Thymus (tissue), 11 donors: Measurements from ENCODE around the gene CACNA2D3. TPM values are rescaled to one million over a fixed set of nuclear protein-coding genes. Genes with fewer than 3 reads are reported as not detected.

Experiments
- DNase-seq, 9 donors: peaks; one replicate each; pipeline ENCODE4 v3.0.0-alpha.2; 2013; ENCODE audit warnings: low spot score in 9 of 9, low read depth in 6 of 9, missing footprints in 1 of 9
- H3K27ac ChIP-seq, 2 donors: one replicate each; pipeline ENCODE4 v1.5.1; 2013; ENCODE audit warnings: control low read depth in 1 of 2, low read depth in 1 of 2, low read length in 1 of 2, mild to moderate bottlenecking in 1 of 2, moderate library complexity in 1 of 2
- H3K27me3 ChIP-seq, 2 donors: one replicate each; pipeline ENCODE4 v1.5.1; 2013; ENCODE audit warnings: low read length in 1 of 2; ENCODE audit not compliant: control insufficient read depth in 2 of 2, insufficient read depth in 1 of 2
- H3K36me3 ChIP-seq, 2 donors: one replicate each; pipeline ENCODE4 v1.5.1; 2013; ENCODE audit warnings: low read length in 1 of 2, mild to moderate bottlenecking in 1 of 2, moderate library complexity in 1 of 2; ENCODE audit not compliant: control insufficient read depth in 2 of 2, insufficient read depth in 2 of 2
- H3K4me1 ChIP-seq, 2 donors: one replicate each; pipeline ENCODE4 v1.5.1; 2013; ENCODE audit warnings: low read length in 2 of 2; ENCODE audit not compliant: control insufficient read depth in 2 of 2, insufficient read depth in 2 of 2
- H3K4me3 ChIP-seq, 2 donors: one replicate each; pipeline ENCODE4 v1.5.1; 2013; ENCODE audit warnings: low read length in 2 of 2, control low read depth in 1 of 2, mild to moderate bottlenecking in 1 of 2
- H3K9me3 ChIP-seq, 2 donors: one replicate each; pipeline ENCODE4 v1.5.1; 2013; ENCODE audit warnings: low read length in 1 of 2, mild to moderate bottlenecking in 1 of 2; ENCODE audit not compliant: control insufficient read depth in 2 of 2, insufficient read depth in 1 of 2
- WGBS: extraction: QIAGEN DNeasy Blood & Tissue Kit; methylation state at CpG from one replicate; pipeline ENCODE4 v1.1.7; 2013; 5-methylcytosine and 5-hydroxymethylcytosine counted together
- polyA plus RNA-seq: library from polyadenylated mRNA; stranded (reverse); fragments of 200-250 nt; gene quantifications from one replicate; pipeline ENCODE4 v1.2.3, GENCODE V29; 2013
- total RNA-seq: library from RNA; stranded (reverse); fragments of 120-200 nt; gene quantifications from one replicate; pipeline ENCODE4 v1.2.4, GENCODE V29; 2013
- donor health status: healthy.

The CACNA2D3 gene
- total and polyA plus RNA-seq, 2 donors, result 1.8 to 2.1 TPM

DNA sequence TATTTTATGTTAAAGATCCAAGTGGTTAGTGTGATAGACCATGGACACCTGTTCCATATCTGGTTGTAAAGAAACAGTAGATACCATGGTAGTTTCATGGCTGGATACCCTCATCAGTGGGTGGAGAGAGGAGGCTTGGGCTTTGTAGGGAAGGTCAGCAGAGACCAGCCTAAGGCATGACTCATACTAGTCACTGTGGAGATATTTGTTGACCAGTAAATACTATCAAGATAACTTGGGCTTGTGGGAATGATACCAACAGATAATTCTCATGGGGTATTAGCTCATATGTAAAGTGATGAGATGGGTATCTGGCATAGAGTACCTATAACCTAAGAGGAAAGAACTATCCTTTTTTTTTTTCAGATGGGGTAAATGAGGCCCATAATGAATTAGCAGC is 354.5 kb downstream of the CACNA2D3 start:
- Histone ChIP-seq H3K36me3 (no peaks in the 10 kb centered on the region), H3K27me3 (no peaks in the 10 kb centered on the region), H3K4me3 (no peak overlapping the region), H3K4me1 (no peaks in the 10 kb centered on the region), H3K9me3 (no peaks in the 10 kb centered on the region), H3K27ac (no peak overlapping the region)
- DNase-seq, result no peak

DNA sequence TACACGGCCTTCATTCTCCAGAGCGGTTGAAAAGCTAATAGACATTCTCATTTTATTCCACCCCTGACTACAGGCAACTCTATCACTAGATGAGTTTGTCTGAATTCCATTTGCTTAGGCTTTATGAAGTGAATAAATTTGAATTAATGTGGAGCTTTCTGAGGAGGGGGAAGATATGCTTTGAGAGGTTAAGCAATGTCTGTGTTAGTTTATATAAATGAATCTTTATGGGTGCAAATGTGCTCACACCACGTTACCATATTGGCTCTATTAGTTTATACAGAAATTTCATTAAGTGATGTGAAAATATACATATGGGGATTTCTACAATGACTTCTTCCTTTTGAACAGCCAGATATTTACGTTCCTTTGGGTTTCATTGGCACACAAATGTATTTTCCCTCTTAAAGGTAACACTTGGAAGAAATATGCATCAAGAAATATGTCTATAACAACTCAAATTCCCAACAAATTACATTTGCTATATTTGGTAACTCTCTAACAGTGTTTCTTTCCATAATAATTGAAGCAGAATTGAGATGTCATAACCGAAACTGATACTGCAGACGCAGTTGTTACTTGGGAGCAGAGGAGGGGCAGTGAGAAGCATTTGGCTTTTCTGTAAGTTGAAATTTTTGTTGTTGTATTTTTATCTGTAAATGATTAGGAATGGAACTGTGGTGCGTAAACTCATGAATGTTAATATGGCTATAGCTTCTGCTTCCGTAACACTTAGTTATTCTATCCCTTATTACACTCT is 359.4 kb downstream of the CACNA2D3 start:
- Histone ChIP-seq H3K9me3 (no peaks in the 10 kb centered on the region), H3K4me3 (no peak overlapping the region), H3K4me1 (no peaks in the 10 kb centered on the region), H3K27me3 (no peaks in the 10 kb centered on the region), H3K27ac (no peak overlapping the region), H3K36me3 (no peaks in the 10 kb centered on the region)
- WGBS, result 79% methylated on average over 8 of the region's 8 CpGs
- DNase-seq, result no peak

DNA sequence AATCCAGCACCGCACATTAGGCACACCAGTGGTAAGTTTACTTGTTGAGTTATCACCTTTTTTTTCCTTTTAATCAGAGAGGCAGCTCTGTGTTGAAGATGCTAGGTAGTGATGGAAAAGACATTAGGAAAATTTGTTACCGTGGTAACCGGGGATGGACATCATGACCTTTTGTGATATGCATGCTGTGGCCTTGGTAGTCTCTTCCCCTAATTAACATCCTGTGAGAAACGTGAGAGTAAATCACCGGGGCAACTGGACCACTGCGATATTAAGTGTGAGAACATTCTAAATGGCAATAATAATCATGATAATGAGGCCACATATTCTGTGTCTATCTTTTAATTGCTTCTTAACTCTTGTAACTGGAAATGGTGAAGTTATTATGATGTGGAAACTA is 362.0 kb downstream of the CACNA2D3 start:
- Histone ChIP-seq H3K27ac (no peak overlapping the region), H3K9me3 (no peaks in the 10 kb centered on the region), H3K4me3 (no peak overlapping the region), H3K4me1 (no peaks in the 10 kb centered on the region), H3K36me3 (no peaks in the 10 kb centered on the region), H3K27me3 (no peaks in the 10 kb centered on the region)
- DNase-seq, result no peak
- WGBS, result 92% methylated on average over 6 of the region's 6 CpGs

DNA sequence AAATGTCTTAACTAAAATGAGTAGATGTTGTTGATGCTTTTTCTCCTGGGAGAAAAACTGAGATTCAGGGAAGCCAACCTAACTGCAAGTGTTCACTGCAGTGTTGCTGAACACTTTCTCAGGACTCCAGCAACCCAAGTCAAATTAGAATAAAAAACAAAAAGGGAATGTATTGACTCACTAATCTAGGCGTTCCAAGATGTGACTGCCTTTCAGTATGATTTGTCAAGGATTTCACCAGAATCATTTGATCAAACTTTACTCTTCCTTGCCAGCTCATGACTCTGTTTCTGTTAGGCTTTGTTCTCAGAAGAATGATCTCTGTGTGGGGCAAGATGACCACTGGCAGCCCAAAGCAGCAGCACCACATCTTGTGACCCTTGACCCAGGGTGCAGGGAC is 364.0 kb downstream of the CACNA2D3 start:
- Histone ChIP-seq H3K9me3 (no peaks in the 10 kb centered on the region), H3K4me3 (no peak overlapping the region), H3K27ac (no peak overlapping the region), H3K36me3 (no peaks in the 10 kb centered on the region), H3K4me1 (no peaks in the 10 kb centered on the region), H3K27me3 (no peaks in the 10 kb centered on the region)
- no peak for DNase-seq
- 92% methylated on average over 1 of the region's 1 CpG for WGBS

DNA sequence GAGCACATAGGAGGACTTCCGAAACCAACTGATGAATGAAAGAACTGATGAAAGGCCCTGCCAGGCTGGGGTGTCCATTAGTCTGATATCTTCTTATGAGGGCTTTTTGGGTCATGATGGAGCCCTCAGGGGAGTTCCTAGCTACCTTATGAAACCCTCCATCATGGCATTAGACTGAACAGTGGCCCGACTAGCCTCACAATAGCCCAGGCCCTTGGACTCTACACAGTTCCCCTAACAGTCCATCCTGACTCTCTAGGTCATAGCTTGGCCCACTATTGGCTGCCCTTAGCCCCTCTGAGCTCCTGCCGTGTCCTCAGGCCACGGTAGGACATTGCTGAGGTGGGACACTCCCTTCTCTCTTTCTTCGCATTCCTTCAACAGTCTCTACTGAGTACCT is 365.9 kb downstream of the CACNA2D3 start:
- DNase-seq, result no peak
- H3K4me1 ChIP-seq, result no peaks in the 10 kb centered on the region
- H3K36me3 ChIP-seq, result no peaks in the 10 kb centered on the region
- no peaks in the 10 kb centered on the region for H3K9me3 ChIP-seq
- no peaks in the 10 kb centered on the region for H3K27me3 ChIP-seq
- no peak overlapping the region for H3K4me3 ChIP-seq
- WGBS, result 92% methylated on average over 5 of the region's 5 CpGs
- H3K27ac ChIP-seq, result no peak overlapping the region

DNA sequence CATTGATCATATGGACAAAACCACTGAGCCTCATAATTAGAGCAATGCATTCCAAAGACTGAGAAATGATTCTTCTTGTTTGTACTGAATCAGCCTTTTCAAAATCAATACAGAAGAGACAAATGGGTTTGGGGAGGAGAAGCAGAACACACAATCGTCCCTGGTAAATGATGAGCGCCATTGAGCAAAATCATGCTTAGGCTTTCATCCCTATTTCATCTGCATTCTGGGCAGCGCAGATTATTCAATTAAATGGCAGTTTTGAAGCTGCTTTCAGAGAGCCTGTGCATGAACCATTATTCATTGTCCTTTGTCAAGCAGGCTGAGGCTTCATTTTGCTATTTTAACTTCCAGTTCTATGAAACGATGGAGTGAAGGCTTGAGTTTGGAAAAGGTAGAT is 371.9 kb downstream of the CACNA2D3 start:
- Histone ChIP-seq H3K36me3 (no peaks in the 10 kb centered on the region), H3K27me3 (no peaks in the 10 kb centered on the region), H3K4me3 (no peak overlapping the region), H3K27ac (no peak overlapping the region), H3K9me3 (no peaks in the 10 kb centered on the region), H3K4me1 (no peaks in the 10 kb centered on the region)
- 96% methylated on average over 4 of the region's 4 CpGs for WGBS
- no peak for DNase-seq

DNA sequence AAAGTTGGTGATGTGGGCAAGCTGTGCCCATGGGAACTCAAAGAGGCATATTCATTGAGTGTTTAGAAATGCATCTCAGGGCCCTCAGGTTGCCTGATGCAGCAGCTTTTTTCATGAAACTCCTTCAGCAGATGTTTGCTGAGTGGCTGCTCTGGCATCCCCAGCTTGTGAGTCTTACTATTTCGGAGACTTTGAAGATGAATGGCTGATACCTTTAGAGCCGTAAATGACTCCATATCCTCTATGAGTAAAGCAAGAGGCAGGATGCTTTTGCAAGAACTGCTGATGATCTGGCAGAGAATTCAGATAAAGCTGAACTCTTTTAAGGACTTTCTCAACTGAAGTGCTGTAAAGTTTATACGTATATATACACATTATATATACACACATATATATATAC is 384.3 kb downstream of the CACNA2D3 start:
- no peak for DNase-seq
- no peak overlapping the region for H3K4me3 ChIP-seq
- no peak overlapping the region for H3K27ac ChIP-seq
- 93% methylated on average over 3 of the region's 3 CpGs for WGBS
- no peaks in the 10 kb centered on the region for H3K9me3 ChIP-seq
- no peaks in the 10 kb centered on the region for H3K27me3 ChIP-seq
- H3K4me1 ChIP-seq, result no peaks in the 10 kb centered on the region
- no peaks in the 10 kb centered on the region for H3K36me3 ChIP-seq

DNA sequence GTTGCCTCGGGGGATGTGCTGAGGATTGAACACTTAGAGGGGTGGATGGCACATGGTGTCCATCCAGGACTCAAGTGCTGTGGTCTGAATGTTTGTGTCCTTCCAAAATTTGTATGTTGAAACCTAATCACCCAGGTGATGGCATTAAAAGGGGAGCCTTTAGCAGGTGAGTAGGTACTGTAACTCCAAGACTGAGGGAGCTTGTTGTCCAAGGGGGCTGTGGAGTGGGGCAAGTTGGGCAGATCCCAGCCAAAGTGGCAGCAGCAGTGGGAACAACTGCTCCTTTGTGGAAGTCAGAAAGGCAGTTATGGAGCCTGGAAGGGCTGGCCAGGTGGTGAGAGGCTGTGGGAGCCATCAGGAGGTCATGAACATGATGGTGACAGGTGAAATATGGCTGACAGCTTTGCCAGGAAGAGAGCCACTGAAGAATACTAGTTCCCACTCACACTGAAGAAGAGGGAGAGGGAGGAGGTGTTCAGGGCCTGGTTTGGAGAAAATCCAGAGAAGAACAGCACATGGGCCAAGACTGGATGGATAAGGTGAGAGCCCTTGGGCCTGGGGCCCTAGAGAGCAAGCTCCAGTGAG is 385.6 kb downstream of the CACNA2D3 start:
- no peaks in the 10 kb centered on the region for H3K9me3 ChIP-seq
- no peaks in the 10 kb centered on the region for H3K36me3 ChIP-seq
- H3K27me3 ChIP-seq, result no peaks in the 10 kb centered on the region
- no peak for DNase-seq
- H3K4me3 ChIP-seq, result no peak overlapping the region
- H3K4me1 ChIP-seq, result no peaks in the 10 kb centered on the region
- no peak overlapping the region for H3K27ac ChIP-seq
- WGBS, result 82% methylated on average over 1 of the region's 1 CpG

DNA sequence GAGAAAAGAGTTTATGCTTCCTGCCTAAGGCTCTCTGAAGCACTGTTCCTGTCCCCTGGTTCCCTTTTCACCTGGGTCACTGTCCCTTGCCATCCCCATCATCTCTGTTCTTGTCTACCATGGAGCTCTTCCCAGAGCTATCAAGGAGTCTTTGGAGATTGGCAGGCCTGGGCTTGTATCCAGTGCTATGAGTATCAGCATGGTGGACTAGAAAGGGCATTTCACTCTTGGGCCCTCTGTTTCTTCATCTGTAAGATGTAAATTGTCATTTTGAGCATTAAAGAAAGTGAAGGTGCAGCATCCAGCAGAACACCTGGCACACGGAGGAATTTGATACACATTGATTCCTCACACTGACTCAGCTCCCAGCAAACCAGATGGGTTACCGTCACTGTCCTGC is 388.2 kb downstream of the CACNA2D3 start:
- H3K27me3 ChIP-seq, result no peaks in the 10 kb centered on the region
- DNase-seq, result no peak
- H3K9me3 ChIP-seq, result no peaks in the 10 kb centered on the region
- H3K4me3 ChIP-seq, result no peak overlapping the region
- no peaks in the 10 kb centered on the region for H3K36me3 ChIP-seq
- no peaks in the 10 kb centered on the region for H3K4me1 ChIP-seq
- no peak overlapping the region for H3K27ac ChIP-seq
- WGBS, result 95% methylated on average over 2 of the region's 2 CpGs
